WERI-Rb-1 (cell line): ENCODE data around the gene RAPGEF4.

Experiments
- DNase-seq: peaks from one replicate; pipeline ENCODE4 v3.0.0-alpha.2; 2020
- H3K27ac ChIP-seq: fragments of 250-450 bp; sonication (Bioruptor Pico); 2 replicates; pipeline ENCODE4 v1.5.1; 2020; ENCODE audit warnings: mild to moderate bottlenecking, moderate library complexity
- H3K27me3 ChIP-seq: fragments of 250-450 bp; sonication (Bioruptor Pico); 2 replicates; pipeline ENCODE4 v1.5.1; 2021; ENCODE audit warnings: mild to moderate bottlenecking, low read depth, moderate library complexity; ENCODE audit not compliant: insufficient read depth, severe bottlenecking
- H3K36me3 ChIP-seq: fragments of 250-450 bp; sonication (Bioruptor Pico); 2 replicates; pipeline ENCODE4 v1.5.1; 2020; ENCODE audit warnings: mild to moderate bottlenecking, moderate library complexity
- H3K4me3 ChIP-seq: 2 replicates; pipeline ENCODE4 v1.5.1; 2011; ENCODE audit warnings: low read depth, mild to moderate bottlenecking, control low read depth, low read length
- H3K9me3 ChIP-seq: fragments of 250-450 bp; sonication (Bioruptor Pico); 2 replicates; pipeline ENCODE4 v1.5.1; 2021; ENCODE audit warnings: mild to moderate bottlenecking, moderate library complexity; ENCODE audit not compliant: severe bottlenecking
- CTCF ChIP-seq: IDR thresholded peaks from 2 replicates; pipeline ENCODE4 v1.5.1; 2011; ENCODE audit warnings: low read depth, mild to moderate bottlenecking, control low read depth, inconsistent platforms, low read length

The RAPGEF4 gene

GRCh38 chr2:172924097-172924660 is 188.5 kb downstream of the RAPGEF4 start:
- no peak overlapping the region for H3K4me3 ChIP-seq
- no peaks in the 10 kb centered on the region for H3K27me3 ChIP-seq
- no peaks in the 10 kb centered on the region for H3K9me3 ChIP-seq
- TF ChIP-seq CTCF, result no peak
- DNase-seq, result no peak
- no peaks in the 10 kb centered on the region for H3K36me3 ChIP-seq
- H3K27ac ChIP-seq, result no peak overlapping the region

GRCh38 chr2:172925600-172925999 is 190.0 kb downstream of the RAPGEF4 start:
- H3K27me3 ChIP-seq, result no peaks in the 10 kb centered on the region
- H3K36me3 ChIP-seq, result no peaks in the 10 kb centered on the region
- TF ChIP-seq CTCF, result no peak
- DNase-seq, result no peak
- H3K9me3 ChIP-seq, result no peaks in the 10 kb centered on the region
- no peak overlapping the region for H3K4me3 ChIP-seq
- H3K27ac ChIP-seq, result no peak overlapping the region

DNA sequence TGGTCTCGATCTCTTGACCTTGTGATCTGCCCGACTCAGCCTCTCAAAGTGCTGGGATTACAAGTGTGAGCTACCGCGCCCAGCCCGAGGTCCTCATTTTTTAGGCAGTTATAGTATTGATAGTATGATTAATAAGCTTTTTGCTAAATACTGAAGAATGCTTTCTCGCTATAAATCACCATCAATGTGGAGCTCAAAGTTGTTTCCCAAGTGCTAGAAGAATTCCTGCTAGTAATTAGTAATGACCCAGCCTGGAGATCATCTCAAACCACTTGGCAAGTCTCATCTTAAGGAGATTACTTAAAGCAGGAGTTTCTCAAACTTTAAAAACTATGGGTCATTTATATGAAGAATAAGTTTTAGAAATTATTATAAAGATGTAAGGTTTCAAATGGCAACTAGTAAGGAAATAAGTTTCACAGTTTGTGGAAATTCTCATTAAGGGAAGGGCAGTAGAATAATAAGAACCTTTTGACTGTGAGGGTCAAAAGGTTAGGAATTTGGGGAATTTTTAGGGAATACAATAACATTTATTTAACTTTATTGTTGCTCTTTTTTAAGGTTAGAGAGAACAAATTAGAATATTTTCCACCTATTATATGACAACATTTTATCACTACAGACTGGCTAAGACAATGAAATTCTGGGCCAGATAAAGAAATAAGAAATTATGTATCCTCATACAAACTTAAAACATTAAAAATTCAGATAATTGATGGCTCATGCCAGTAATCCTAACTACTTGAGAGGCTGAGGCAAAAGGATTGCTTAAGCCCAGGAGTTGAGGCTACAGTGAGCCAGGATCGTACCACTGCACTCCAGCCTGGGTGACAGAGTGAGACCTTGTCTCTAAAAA is 191.4 kb downstream of the RAPGEF4 start:
- no peak overlapping the region for H3K4me3 ChIP-seq
- DNase-seq, result no peak
- no peak overlapping the region for H3K27ac ChIP-seq
- no peak for TF ChIP-seq CTCF
- no peaks in the 10 kb centered on the region for H3K36me3 ChIP-seq
- no peaks in the 10 kb centered on the region for H3K27me3 ChIP-seq
- no peaks in the 10 kb centered on the region for H3K9me3 ChIP-seq

DNA sequence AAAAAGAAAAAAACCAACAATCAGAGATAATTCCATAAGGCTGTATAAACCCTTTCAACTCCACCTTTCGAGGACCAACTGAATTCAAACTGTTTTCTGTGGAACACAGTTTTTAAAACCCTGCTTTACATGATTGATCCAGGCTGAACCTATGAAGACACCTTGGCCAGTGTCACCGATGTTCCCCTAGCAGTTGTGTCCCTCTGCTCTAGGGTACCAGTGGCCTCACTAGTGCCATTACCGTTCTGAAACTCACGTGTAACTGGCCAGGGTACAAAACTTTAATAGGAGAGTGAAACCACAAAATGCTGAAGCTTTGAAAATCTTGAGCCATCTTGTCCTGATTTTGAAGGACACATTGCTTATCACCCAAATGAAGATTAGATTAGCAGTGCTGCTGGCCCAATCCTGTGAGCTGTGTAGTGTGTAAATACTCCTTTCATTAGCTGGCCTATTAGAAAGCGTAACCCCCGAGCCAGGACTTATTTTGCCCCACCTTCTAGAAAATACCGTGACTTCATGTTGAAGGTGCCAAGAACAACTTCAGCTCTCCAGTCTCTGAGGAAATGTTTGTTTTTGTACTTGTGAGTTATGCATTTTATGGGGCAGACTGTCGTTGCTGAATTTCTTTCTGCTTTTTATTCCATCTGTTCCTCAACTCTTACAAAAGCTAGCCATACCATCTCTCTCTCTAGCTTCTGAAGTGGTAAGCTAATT is 192.2 kb downstream of the RAPGEF4 start:
- H3K27me3 ChIP-seq, result no peaks in the 10 kb centered on the region
- H3K36me3 ChIP-seq, result no peaks in the 10 kb centered on the region
- DNase-seq, result no peak
- TF ChIP-seq CTCF, result no peak
- no peaks in the 10 kb centered on the region for H3K9me3 ChIP-seq
- no peak overlapping the region for H3K27ac ChIP-seq
- H3K4me3 ChIP-seq, result no peak overlapping the region

- no peaks in the 10 kb centered on the region for H3K36me3 ChIP-seq
- H3K27ac ChIP-seq, result no peak overlapping the region
- no peak for DNase-seq
- H3K4me3 ChIP-seq, result no peak overlapping the region
- H3K27me3 ChIP-seq, result no peaks in the 10 kb centered on the region
- no peak for TF ChIP-seq CTCF
- no peaks in the 10 kb centered on the region for H3K9me3 ChIP-seq
Measured at GRCh38 chr2:172928756-172929155, 193.1 kb downstream of the RAPGEF4 start.
